NCI-H1105 (cell line): ENCODE data around the gene TRIM40.
"Not testable (repeated sequence)": the region's sequence is repeated elsewhere in the genome, so short reads cannot be mapped to it uniquely, and the experiment has no call there.

Experiments
- DNase-seq: peaks from one replicate; lab custom pipeline; 2025; lab: John Stamatoyannopoulos, UW

The TRIM40 gene

GRCh38 chr6:30113003-30113759, 22.8 kb upstream of the TRIM40 start, which contains the start of gene TRIM31:
Gene TRIM31 (minus strand): TSS chr6:30113090. CDS start chr6:30112805, 285 bp downstream.
- DNase-seq, result no peak

GRCh38 chr6:30113841-30114240, 22.1 kb upstream of the TRIM40 start:
- no peak for DNase-seq

- no peak for DNase-seq
Observed at GRCh38 chr6:30116724-30117123, 19.2 kb upstream of the TRIM40 start.

- DNase-seq, result not testable (repeated sequence)
Observed at GRCh38 chr6:30118691-30119090, 17.2 kb upstream of the TRIM40 start.

GRCh38 chr6:30121446-30122366, 14.2 kb upstream of the TRIM40 start:
- no peak for DNase-seq

- no peak for DNase-seq
Observed at GRCh38 chr6:30122515-30122914, 13.4 kb upstream of the TRIM40 start.

GRCh38 chr6:30127238-30128093, 8.5 kb upstream of the TRIM40 start:
- DNase-seq, result no peak

GRCh38 chr6:30129265-30130178, 6.4 kb upstream of the TRIM40 start:
- no peak for DNase-seq

- DNase-seq, result no peak
Observed at GRCh38 chr6:30130179-30130679, 5.7 kb upstream of the TRIM40 start.

GRCh38 chr6:30130887-30131862, 4.8 kb upstream of the TRIM40 start:
- DNase-seq, result peak; percentile 67

GRCh38 chr6:30131947-30132497, 3.9 kb upstream of the TRIM40 start:
- no peak for DNase-seq

GRCh38 chr6:30135147-30135546, 793 bp upstream of the TRIM40 start:
- no peak for DNase-seq

GRCh38 chr6:30136570-30137286, 788 bp downstream of the TRIM40 start:
- DNase-seq, result no peak

GRCh38 chr6:30140240-30140639, 4.3 kb downstream of the TRIM40 start:
- DNase-seq, result not testable (repeated sequence)

- DNase-seq, result no peak
Observed at GRCh38 chr6:30142665-30143064, 6.7 kb downstream of the TRIM40 start.

- no peak for DNase-seq
Observed at GRCh38 chr6:30143780-30144179, 7.8 kb downstream of the TRIM40 start.

GRCh38 chr6:30144811-30145210, 8.9 kb downstream of the TRIM40 start:
- DNase-seq, result no peak

GRCh38 chr6:30145818-30146217, 9.9 kb downstream of the TRIM40 start:
- DNase-seq, result no peak

GRCh38 chr6:30147096-30147495, 11.2 kb downstream of the TRIM40 start:
- no peak for DNase-seq
